OCI-LY1 (cell line): ENCODE data around the gene TNFRSF14.

Experiments
- EZH2 ChIP-seq: fragments of 200-600 bp; sonication (generic), shearing (Covaris generic); IDR thresholded peaks from 2 replicates; pipeline ENCODE4 v1.8.0; 2017; ENCODE audit warnings: borderline replicate concordance, mixed run types, mild to moderate bottlenecking, antibody characterized with exemption, low read length, moderate library complexity, mixed read lengths
- TF ChIP-seq, protein P1 (sequence below): fragments of 200-600 bp; sonication (generic), shearing (Covaris generic); IDR thresholded peaks from 2 replicates; pipeline ENCODE4 v1.5.1; 2017; ENCODE audit warnings: mild to moderate bottlenecking, antibody characterized with exemption, low read length, moderate library complexity, mixed read lengths

DNA sequence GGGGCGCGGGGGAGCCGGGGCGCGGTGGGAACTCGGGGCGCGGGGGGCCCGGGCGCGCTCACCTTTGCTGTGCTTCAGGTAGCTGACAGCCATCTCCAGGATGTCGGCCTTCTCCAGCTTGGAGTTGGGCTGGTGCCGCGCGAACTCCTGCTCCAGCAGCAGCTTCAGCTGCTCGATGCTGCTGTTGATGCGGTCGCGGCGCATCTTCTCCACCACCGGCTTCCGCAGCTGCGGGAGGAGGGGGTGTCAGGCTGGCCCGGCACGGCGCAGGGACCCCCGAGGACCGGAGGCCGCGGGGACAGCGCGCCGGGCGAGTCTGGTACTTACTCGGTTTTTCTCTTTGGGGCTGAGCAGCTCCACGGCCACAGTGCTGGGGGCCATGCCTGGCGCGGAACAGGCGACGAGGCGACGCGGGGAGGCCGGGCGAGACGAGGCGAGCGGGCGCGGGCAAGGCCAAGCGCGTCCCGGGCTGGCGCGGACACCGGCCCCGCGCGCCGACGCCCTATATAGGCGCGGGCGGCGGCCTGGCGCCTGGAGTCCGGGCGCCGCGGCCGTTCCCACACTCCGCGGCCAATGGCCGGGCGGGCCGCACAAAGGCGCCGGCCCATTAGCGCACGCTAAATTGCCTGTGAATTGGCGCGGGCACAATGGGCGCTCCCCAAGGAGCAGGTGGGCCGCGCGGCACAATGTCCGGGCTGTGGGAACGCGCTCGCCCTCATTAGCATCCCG, 26.2 kb upstream of the TNFRSF14 start, which contains the start of gene HES5:
- TF ChIP-seq, protein P1, sequence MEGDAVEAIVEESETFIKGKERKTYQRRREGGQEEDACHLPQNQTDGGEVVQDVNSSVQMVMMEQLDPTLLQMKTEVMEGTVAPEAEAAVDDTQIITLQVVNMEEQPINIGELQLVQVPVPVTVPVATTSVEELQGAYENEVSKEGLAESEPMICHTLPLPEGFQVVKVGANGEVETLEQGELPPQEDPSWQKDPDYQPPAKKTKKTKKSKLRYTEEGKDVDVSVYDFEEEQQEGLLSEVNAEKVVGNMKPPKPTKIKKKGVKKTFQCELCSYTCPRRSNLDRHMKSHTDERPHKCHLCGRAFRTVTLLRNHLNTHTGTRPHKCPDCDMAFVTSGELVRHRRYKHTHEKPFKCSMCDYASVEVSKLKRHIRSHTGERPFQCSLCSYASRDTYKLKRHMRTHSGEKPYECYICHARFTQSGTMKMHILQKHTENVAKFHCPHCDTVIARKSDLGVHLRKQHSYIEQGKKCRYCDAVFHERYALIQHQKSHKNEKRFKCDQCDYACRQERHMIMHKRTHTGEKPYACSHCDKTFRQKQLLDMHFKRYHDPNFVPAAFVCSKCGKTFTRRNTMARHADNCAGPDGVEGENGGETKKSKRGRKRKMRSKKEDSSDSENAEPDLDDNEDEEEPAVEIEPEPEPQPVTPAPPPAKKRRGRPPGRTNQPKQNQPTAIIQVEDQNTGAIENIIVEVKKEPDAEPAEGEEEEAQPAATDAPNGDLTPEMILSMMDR, result no peak
- TF ChIP-seq EZH2, result no peak
